Erythroblast (primary cell): ENCODE data around the gene ZNF536.

Experiments used
- GATA1 ChIP-seq: IDR thresholded peaks from 2 replicates; pipeline ENCODE4 v1.6.1; 2011; ENCODE audit warnings: low read depth, mild to moderate bottlenecking, control low read depth, low read length, moderate library complexity
- POLR2A ChIP-seq: IDR thresholded peaks from 2 replicates; pipeline ENCODE4 v1.6.1; 2011; ENCODE audit warnings: mild to moderate bottlenecking, low read length

- TF ChIP-seq POLR2A (no peak), GATA1 (no peak)
Measured at GRCh38 chr19:30602661-30603350, 230.6 kb downstream of the ZNF536 start.
